ENCODE measurements around the gene KMT2B.

Gene KMT2B

GRCh38 chr19:35740108-35740422 is 22.3 kb downstream of the KMT2B start:
- no peak for DNase-seq
- in situ Hi-C loops (cut with HindIII; ENCODE audit: low pct_ligation_motif_present, low sequenced_read_pairs), result no loop called here
- H3K27me3 ChIP-seq (replicated peaks), result no peaks in the 10 kb centered on the region
- H3K4me3 ChIP-seq (ENCODE audit: low read depth, low read length), result peak overlapping the region; percentile 68
- no peak overlapping the region for H3K27ac ChIP-seq
- H3K36me3 ChIP-seq (replicated peaks), result peaks cover 20% of the 10 kb centered on the region
- TF ChIP-seq, protein P1, sequence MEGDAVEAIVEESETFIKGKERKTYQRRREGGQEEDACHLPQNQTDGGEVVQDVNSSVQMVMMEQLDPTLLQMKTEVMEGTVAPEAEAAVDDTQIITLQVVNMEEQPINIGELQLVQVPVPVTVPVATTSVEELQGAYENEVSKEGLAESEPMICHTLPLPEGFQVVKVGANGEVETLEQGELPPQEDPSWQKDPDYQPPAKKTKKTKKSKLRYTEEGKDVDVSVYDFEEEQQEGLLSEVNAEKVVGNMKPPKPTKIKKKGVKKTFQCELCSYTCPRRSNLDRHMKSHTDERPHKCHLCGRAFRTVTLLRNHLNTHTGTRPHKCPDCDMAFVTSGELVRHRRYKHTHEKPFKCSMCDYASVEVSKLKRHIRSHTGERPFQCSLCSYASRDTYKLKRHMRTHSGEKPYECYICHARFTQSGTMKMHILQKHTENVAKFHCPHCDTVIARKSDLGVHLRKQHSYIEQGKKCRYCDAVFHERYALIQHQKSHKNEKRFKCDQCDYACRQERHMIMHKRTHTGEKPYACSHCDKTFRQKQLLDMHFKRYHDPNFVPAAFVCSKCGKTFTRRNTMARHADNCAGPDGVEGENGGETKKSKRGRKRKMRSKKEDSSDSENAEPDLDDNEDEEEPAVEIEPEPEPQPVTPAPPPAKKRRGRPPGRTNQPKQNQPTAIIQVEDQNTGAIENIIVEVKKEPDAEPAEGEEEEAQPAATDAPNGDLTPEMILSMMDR (IDR thresholded peaks at IDR 0.05; ENCODE audit: low read depth, low read length, missing control alignments), result no peak

GRCh38 chr19:35740423-35741202 is 22.8 kb downstream of the KMT2B start:
- DNase-seq, result peak; percentile 97
- peaks cover 19% of the 10 kb centered on the region for H3K36me3 ChIP-seq (replicated peaks)
- TF ChIP-seq, protein P1 (IDR thresholded peaks at IDR 0.05; ENCODE audit: low read depth, low read length, missing control alignments), result peak; percentile 41
- peak overlapping the region; percentile 68 for H3K4me3 ChIP-seq (ENCODE audit: low read depth, low read length)
- in situ Hi-C loops (cut with HindIII; ENCODE audit: low pct_ligation_motif_present, low sequenced_read_pairs), result no loop called here
- H3K27ac ChIP-seq, result peak overlapping the region; percentile 48
- no peaks in the 10 kb centered on the region for H3K27me3 ChIP-seq (replicated peaks)

DNA sequence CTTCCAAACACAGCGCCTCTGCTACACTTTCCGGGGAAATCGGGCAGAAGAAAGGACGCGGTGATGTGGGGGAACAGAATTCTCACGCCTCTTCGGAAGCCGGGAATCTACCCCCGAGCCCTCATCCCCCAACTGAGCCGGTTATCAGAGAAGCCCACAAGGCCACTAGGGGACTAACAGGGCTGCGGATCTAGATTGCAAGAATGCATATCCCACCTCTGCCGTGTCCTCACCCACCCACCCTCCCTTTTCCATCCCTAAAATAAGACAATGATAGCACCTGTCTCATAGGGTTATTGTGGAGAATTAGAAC is 23.4 kb downstream of the KMT2B start:
- no peaks in the 10 kb centered on the region for H3K27me3 ChIP-seq (replicated peaks)
- peak overlapping the region; percentile 68 for H3K4me3 ChIP-seq (ENCODE audit: low read depth, low read length)
- DNase-seq, result no peak
- H3K36me3 ChIP-seq (replicated peaks), result peaks cover 19% of the 10 kb centered on the region
- in situ Hi-C loops (cut with HindIII; ENCODE audit: low pct_ligation_motif_present, low sequenced_read_pairs), result no loop called here
- TF ChIP-seq, protein P1 (IDR thresholded peaks at IDR 0.05; ENCODE audit: low read depth, low read length, missing control alignments), result no peak
- H3K27ac ChIP-seq, result peak overlapping the region; percentile 48

DNA sequence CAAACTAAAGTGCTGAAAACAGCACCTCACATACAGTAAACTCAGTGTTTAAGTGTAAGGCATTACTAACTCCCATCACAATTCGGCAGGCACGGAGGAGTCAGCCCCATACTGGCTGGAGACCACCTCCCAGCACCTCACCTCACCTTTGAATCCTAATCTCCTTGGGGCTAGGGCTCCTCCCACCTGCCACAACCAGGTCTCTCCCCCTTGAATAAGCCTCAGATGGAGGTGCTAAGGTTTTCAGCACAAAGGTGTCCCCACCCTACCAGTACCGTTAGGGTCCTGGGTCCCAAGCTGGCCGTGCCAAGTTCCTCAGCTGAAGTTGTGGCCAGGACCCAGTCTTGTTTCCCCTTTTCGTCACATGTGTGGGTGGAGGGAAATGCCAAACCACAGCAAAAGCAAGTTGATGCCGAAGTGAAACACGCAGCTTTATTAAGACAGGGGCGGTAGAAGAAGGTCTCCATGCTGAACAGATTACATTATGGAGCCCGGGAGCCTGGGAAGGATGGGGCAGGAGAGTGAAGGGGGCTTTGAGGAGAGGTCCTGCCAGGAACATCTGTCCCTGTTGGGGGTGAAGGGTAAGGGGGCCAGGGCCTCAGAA is 24.4 kb downstream of the KMT2B start, which contains the start of gene IGFLR1:
TSS of gene IGFLR1 (minus strand) at position 332 of the 604 bp plus-strand sequence. CDS start 1,272 bp downstream, outside the sequence.
- Histone ChIP-seq H3K27me3 (replicated peaks) (no peaks in the 10 kb centered on the region), H3K4me3 (ENCODE audit: low read depth, low read length) (no peak within 1 kb of the TSS), H3K27ac (no peak within 1 kb of the TSS), H3K36me3 (replicated peaks) (peaks cover 14% of the 10 kb centered on the region)
- TF ChIP-seq, protein P1 (IDR thresholded peaks at IDR 0.05; ENCODE audit: low read depth, low read length, missing control alignments), result no peak
- in situ Hi-C loops (cut with HindIII; ENCODE audit: low pct_ligation_motif_present, low sequenced_read_pairs), result no loop called here
- no peak for DNase-seq

GRCh38 chr19:35743640-35744429 is 26.0 kb downstream of the KMT2B start:
- TF ChIP-seq, protein P1 (IDR thresholded peaks at IDR 0.05; ENCODE audit: low read depth, low read length, missing control alignments), result no peak
- in situ Hi-C loops (cut with HindIII; ENCODE audit: low pct_ligation_motif_present, low sequenced_read_pairs), result no loop called here
- H3K27ac ChIP-seq, result no peak overlapping the region
- DNase-seq, result no peak
- H3K4me3 ChIP-seq (ENCODE audit: low read depth, low read length), result no peak overlapping the region
- H3K27me3 ChIP-seq (replicated peaks), result no peaks in the 10 kb centered on the region
- H3K36me3 ChIP-seq (replicated peaks), result no peaks in the 10 kb centered on the region

Measured in brain microvascular endothelial cell (primary cell).